GM18907 (cell line): ENCODE data around the gene TIMM17A.
"Not testable (repeated sequence)": the region's sequence is repeated elsewhere in the genome, so short reads cannot be mapped to it uniquely, and the experiment has no call there.

Experiments
- ATAC-seq: cut with Tn5 transposase; IDR thresholded peaks from one replicate; pipeline ENCODE4 v1.9.1; 2021; ENCODE audit warnings: mild to moderate bottlenecking, moderate library complexity; ENCODE audit not compliant: unreplicated experiment

TIMM17A gene

DNA sequence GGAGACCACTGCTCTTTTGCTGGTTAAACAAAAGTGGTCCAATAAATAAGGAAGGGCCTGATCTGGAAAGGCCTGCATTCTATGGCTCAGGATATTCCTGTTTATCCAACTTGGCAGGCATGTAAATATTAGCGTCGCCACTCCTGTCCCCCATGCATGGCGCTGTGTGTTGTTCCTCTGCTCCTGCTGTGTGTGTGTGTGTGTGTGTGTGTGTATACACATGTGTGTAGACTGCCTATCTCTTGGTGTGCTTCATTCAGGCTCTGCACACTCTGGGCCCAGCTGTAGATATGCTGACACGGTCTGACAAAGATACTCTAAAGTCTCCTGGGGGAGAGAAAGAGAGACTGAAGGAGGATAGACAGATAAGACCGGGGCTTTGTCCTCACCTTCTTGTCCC, 15.7 kb upstream of the TIMM17A start:
- ATAC-seq = no peak

DNA sequence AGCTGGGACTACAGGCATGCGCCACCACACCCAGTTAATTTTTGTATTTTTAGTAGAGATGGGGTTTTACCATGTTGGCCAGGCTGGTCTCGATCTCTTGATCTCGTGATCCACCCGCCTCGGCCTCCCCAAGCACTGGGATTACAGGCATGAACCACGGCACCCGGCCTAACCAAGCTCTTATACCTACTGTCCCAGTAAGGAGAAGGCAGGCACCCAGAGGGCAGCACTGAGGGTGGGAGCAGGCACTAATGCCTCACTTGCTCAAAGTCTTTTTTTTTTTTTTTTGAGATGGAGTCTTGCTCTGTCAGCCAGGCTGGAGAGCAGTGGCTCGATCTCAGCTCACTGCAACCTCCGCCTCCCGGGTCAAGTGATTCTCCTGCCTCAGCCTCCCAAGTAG, 15.0 kb upstream of the TIMM17A start:
- ATAC-seq = not testable (repeated sequence)

DNA sequence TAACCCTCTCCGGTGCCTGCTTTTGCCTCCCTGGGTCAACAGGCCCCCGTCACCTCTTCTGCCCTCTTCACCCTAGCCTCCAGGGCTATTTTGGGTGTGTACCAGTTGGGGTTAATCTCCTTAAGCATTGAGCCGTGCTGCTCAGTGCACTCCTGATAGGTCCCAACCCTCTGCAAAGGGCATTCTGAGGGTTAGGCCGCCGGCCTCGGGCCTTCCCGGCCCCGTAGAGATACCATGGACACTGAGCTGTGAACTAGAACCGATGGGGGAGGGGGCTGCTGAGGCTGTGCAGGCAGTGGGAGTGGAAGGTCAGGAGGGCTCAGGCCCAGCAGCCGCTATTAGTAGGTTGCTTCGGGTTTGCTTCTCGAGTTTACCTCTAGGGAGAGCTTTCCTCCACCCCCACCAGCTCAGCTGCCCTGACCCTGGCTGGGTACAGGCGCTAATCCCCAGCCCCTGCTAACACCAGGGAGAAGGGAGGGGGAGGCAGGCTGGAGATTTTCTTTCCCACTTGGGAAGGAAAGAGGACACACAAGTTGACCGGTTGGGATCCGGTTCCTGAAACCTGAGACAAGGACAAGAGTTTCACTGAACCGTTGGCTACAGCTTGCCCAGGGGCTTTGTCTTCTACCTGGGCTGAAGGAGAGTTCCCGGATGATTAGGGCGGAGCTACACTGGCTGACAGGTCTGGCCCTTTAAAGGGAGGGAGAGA, 13.7 kb upstream of the TIMM17A start:
- no peak for ATAC-seq

DNA sequence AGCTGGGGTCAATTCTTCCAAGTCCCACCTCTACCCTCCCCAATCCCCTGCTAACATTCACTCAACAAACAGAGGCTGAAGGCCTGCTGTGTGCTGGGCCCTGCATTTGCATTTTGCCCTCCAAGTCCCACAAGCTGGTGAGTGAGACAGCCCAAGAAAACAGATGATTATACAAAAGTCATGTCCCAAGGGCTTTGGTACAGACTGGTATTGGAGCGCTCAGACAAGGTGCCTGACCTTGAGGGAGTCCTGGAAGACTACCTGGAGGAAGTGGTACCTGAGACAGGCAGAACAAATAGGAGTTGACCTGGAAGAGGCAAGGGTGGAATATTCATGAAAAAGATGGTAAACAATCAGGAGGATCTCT, 13.2 kb upstream of the TIMM17A start:
- no peak for ATAC-seq

DNA sequence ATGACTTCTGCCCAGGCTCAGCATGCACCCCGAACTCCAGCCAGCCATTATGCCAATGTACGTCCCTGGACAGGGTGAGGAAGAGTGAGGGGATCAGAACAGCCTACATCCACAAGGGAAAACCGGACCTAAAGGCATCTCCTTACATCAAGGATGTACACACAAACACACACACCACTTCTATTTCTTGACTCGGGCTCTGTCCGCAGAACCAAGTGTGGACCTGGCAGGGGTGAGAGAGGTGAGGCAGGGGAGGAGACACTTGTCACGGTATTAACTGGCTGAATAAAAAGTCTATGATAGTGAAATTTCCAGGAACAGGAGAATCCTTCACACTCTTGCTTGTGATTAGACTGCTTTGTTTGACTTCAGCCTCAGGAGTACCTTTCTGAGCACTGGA, 11.3 kb upstream of the TIMM17A start:
- no peak for ATAC-seq

DNA sequence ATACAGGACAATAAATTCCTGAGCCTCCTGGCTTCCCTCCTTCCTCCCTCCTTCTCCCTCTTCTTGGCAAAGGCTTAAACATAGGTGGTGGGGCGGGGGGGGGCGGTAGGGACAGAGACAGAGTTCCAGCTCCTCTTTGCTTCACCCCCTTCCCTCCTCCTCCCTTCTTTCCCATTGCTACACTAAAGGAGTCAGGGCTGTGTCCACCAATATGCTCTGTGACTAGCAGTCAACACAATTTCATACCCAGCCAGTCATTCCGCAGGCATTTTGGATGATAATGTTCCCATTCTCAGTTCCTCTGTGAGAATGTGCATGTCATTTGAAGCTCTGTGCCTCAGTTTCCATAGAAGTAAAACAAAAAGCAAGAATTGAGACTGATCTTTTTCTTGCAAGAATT, 10.7 kb upstream of the TIMM17A start:
- no peak for ATAC-seq

DNA sequence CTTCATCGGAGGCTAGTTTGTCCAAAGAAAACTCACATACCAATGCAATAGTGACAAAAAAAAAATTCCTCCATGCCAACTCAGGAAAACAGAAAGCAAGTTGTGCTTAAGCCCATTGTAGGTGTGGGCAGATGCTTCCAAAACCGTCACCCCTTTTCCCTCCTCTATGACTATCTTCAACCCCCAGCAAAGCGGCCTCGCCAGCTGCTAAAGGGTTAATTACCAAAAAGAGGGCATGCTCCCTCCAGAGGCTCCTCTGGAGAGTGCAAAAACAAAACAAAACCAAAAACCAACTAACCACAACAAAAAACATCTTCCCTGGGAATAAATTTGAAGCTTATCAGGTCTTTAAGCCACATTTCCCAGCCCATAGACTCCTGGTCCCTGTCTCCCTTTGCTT, 10.1 kb upstream of the TIMM17A start:
- no peak for ATAC-seq

DNA sequence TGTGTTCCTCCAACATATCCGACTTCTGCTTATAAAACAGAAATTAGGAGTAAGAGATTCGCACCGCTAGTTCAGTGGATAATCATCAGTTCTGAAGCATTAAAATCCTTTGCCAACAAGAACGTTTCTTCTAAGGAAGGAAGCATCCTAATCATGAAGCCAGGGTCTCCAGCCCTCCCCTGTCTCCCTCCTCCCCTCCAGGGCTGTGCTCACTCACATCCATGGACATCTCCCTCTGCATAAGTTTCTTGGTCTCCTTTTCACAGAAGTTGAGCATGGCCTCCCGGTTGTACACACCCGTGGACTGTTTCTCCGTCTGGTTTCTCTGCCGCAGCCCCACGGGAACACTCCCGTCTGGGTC, 9.5 kb upstream of the TIMM17A start:
- ATAC-seq = no peak

DNA sequence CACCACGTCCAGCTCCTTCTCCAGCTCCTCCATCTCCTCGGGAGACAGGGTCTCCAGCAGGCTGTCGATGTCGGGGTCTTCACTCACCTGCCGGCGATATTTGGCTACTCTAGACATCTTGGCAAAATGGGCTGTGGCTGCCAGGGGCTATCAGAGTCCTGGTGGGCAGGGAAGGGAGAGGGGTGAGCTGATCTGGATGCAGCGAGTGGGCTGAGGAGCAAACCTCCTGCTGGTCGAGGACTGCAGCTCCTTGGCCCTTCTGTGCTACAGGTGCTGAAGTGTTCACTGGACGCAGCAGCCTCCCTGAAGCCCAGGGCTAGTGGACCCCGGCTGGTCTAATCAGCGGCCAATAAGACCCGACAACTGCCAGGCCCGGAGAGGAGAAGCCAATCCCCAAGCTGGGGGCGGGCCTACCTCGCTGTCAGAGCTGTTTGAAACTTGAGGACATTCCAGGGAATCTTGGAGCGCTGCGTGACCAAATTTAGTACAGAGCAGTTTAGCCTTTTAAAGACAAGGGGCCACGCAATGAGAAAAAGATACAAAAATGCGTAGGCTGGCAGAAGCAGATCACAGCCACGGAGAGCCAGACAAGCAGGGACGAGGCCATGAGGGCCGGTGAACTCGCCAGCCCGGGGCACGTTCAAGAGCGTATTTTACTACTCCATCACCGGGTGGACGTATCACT, 8.9 kb upstream of the TIMM17A start, which contains the start of gene LMOD1:
LMOD1 (minus strand) TSS at position 325 of the 685 bp plus-strand sequence; CDS start at position 117, 208 bp downstream.
- no peak for ATAC-seq

DNA sequence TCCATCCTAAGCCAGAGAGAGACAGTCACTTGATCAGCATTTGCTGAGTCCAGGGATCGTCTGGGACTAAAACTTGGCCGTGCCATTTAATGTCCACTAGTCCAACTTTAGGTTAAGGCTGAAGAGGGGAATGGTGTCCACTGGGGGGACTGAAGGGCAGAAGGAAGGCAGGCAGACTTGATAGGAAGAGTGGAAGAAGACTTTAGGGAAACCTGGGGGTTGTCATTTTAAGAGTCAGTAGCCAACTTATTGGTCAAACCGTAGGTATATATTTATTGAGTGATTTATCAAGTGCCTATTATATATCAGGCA, 7.7 kb upstream of the TIMM17A start:
- no peak for ATAC-seq

DNA sequence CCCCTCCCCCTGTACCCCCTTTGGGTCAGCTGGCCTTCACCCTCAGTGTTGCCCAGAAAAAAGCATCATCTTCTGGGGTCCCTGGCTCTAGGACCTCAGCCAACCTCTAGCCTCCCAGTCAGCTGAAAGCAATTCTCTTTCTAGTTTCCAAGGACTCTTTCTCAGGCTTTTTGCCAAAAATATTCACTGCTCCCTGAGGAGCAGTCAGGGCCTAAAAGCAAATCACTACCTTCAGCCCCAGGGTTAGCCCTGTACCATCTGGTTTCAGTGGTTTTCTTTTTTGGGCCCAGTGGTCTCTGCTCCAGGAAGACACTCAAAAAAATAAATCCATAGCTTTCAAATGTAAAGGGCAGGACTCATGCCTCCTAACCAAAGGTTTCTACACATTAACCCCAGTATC, 5.8 kb upstream of the TIMM17A start:
- no peak for ATAC-seq

DNA sequence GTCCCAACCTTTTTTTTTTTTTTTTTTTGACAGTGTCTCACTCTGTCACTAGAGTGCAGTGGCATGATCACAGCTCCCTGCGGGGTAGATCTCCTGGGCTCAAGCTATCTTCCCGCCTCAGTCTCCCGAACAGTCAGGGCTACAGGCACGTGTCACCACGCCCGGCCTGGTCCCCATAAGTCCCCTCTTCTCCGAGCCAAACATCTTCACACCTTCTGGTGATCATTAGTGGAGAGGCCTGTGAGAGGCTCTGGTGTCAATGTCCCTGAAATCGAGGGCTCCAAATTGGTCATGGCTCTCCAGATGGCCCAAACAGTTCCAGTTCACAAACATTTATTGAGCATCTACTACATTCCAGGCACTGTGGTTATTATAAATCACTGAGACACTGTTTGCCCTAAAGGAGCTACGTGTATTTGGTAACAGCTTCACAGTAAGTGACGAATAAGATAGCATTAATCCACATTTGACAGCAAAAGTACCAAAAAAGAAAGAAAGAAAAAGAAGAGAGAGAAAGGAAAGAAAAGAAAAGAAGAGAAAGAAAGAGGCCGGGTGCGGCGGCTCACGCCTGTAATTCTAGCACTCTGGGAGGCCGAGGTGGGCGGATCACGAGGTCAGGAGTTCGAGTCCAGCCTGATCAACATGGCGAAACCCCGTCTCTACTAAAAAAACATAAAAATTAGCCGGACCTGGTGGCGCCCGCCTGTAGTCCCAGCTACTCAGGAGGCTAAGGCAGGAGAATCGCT, 867 bp upstream of the TIMM17A start:
- no peak for ATAC-seq

DNA sequence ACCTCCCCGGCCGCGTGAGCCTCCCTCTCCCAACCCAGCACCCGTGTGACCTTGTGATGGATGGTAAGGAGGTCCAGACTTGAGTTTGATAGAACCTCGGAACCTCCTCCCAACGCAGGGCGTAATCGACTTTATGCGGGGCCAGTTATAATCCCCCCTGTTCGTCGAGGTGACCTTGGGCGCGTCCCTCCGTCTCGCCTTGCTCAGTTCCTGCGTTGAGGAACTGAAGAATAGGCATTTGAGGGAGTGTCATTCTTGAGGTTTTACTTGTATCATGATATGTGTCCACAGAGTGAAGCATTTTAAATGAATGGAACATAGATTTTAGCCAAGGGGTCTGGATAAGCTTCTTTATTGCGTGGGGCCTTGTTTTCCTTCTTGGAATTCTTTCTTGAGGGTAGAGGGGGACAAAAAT, 433 bp downstream of the TIMM17A start:
- no peak for ATAC-seq

DNA sequence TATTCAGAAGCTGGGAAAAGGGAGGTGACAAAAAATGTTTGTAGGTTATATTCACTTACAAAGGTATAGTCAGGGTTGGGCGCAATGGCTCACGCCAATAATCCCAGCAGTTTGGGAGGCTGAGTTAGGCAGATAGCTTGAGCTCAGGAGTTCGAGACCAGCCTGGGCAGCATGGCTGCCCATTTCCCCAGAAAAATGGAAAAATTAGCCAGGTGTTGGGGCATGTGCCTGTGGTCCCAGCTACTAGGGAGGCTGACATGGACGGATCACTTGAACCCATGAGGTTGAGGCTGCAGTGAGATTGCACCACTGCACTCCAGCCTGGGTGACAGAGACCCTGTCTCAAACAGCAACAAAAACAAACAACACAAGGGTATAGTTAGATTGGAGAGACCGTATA, 3.0 kb downstream of the TIMM17A start:
- ATAC-seq = no peak

DNA sequence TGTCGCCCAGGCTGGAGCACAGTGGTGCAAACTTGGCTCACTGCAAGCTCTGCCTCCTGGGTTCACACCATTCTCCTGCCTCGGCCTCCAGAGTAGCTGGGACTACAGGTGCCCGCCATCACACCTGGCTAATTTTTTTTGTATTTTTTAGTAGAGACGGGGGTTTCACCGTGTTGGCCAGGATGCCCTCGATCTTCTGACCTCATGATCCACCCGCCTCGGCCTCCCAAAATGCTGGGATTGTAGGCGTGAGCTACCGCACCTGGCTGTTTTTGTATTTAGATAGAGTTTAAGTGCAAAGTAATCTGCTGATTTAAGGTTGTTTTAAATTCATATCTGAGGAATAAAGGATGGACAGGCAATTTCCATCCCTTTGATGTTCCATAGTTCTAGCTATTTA, 7.1 kb downstream of the TIMM17A start:
- not testable (repeated sequence) for ATAC-seq

DNA sequence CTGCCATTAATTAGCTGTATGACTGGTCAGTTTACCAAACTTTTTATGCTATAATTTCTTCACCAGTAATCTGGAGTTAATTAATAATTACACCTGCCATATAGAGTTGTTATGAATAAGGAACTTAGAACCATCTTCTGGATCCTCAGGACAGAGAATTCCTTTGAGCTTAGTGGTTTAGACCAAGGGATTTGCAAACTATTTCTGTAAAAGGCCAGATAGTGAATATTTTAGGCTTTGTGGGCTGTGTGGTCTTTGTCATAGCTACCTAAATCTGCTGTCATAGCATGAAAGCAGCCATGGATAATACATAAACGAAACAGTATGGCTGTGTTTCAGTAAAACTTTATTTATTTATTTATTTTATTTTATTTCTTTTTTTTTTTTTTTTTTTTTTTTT, 9.0 kb downstream of the TIMM17A start:
- no peak for ATAC-seq

DNA sequence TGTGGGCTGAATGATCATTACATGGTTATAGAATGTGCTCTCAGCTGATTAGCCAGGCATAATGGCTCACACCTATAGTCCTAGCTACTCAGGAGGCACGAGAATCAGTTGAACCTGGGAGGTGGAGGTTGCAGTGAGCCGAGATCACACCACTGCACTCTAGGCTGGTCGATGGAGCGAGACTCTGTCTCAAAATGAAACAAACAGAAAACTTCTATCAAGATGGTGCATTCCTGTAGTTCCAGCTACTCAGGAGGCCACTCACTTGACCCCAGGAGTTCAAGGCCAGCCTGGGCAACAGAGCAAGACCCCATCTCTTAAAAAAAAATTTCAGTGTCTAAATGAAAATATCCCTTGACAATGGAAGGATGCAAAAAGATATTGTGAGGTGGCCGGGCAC, 10.9 kb downstream of the TIMM17A start:
- no peak for ATAC-seq

DNA sequence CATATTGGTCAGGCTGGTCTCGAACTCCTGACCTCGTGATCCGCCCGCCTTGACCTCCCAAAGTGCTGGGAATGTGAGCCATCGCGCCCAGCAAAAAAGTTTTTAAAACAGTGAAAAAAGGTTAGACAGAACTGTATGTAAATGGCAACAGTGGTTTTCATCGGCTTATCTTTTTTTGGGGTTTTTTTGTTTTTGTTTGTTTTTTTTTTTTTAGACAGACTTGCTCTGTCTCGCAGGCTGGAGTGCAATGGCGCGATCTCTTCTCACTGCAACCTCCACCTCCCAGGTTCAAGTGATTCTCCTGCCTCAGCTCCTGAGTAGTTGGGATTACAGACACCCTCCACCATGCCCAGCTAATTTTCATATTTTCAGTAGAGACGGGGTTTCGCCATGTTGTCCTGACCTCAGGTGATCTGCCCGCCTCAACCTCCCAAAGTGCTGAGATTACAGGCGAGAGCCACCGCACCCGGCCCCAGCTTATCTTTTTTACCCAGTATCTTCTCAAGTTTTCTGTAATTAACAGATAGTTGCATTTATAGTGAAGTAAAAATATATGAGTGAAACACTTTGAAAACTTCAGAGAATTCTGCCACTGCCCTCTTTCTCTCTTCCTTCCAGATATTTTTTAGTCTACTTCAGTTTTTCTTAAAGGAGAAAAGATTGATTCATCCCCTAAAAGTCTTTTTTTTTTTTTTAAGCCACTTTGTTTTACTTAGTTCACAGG, 13.1 kb downstream of the TIMM17A start:
- no peak for ATAC-seq

DNA sequence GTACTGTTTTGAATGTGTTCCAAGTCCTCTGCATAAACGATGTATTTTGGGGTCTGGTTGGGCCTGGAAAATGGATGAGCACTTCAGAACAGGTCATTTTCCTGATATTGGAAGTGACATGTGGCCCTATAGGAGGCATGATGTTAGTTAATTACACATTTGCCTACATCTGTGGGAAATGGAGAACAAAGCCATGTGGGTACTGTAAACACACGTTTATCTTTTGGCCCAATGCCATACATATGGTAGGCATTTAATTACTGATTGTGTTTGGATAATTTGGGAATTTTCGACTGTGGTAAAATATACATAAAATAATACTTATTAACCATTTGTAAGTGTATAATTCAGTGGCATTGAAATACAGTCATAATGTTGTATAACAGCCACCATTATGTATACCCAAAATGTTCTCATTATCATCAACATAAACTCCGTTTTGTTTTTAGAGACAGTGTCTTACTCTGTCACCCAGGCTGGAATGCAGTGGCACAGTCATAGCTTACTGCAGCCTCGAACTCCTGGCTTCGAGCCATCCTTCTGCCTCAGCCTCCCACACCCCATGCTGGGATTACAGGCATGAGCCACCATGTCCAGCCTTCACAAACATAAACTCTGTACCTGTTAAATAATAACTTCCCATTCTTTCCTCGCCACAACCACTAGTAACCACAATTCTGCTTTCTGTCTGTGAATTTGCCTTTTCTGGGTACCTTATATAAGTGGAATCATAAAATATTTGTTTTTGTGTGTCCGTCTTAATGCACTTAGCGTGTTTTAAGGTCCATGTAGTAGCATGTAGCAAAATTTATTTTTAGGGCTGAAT, 15.2 kb downstream of the TIMM17A start:
- no peak for ATAC-seq

DNA sequence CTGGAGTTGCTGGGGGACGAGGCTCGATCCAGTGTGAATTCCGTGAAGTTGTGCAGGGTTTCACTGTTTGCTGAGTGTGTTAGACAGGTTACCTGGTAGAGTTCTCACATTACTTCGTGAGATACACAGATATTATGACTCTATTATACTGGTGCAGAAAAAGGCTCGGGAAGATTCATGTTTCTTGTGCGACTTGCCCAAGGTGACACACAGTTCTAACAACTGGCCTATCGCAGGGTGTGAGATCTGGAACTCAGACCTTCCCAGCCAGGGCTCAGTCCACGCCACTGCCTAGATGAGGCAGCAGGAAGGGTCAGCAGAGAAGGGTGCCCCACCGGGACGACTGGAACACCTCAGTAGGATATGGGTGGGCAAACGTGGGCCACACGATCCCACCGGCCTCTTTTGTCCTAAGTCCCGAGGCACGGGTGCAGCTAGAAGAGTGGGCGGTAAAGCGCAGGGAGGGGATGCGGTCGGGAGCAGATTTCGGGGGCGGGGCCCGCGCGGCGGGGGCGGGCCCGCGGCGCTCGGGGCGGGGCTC, 26.8 kb downstream of the TIMM17A start:
- ATAC-seq = no peak
